ENCODE data around the gene TMEM106B. TPM values are rescaled to one million over a fixed set of nuclear protein-coding genes. Genes with fewer than 3 reads are reported as not detected.

Gene TMEM106B
- total RNA-seq, 2 donors from 2014 or later: 42.8 to 46.5 TPM

Other genes with a start within 250 kb of the TMEM106B start
- gene VWDE, start 192.6 kb downstream of the TMEM106B start, total RNA-seq: 1 to 10 TPM; 1.6 to 2.6 TPM

Data from body of pancreas (tissue), 2 donors.